Neural cell (in vitro differentiated cells): ENCODE results near the gene SEC16B. TPM values are rescaled to one million over a fixed set of nuclear protein-coding genes. Genes with fewer than 3 reads are reported as not detected.

ENCODE experiments used
- H2AFZ ChIP-seq: fragments of 200-600, 300-800 bp; sonication (generic), shearing (Covaris generic); 2 replicates; pipeline ENCODE4 v1.6.0; 2014; ENCODE audit warnings: low read depth, mild to moderate bottlenecking, antibody characterized with exemption, low read length, moderate library complexity
- H3F3A ChIP-seq: fragments of 200-600 bp; shearing (Covaris generic); 2 replicates; pipeline ENCODE4 v1.6.1; 2016; ENCODE audit warnings: mild to moderate bottlenecking, moderate library complexity, mixed read lengths, antibody characterized with exemption, low read length; ENCODE audit not compliant: insufficient read depth, poor library complexity, severe bottlenecking
- H3K27ac ChIP-seq: fragments of 200-600, 300-800 bp; sonication (generic), shearing (Covaris generic); 2 replicates; pipeline ENCODE4 v1.5.1; 2014; ENCODE audit warnings: mild to moderate bottlenecking, low read length, moderate library complexity
- H3K27me3 ChIP-seq: fragments of 300-800, 200-600 bp; sonication (generic), shearing (Covaris generic); 2 replicates; pipeline ENCODE4 v1.6.0; 2014; ENCODE audit warnings: mild to moderate bottlenecking, low read depth, low read length, moderate library complexity; ENCODE audit not compliant: insufficient read depth
- H3K36me3 ChIP-seq: fragments of 300-800, 200-600 bp; sonication (generic), shearing (Covaris generic); 2 replicates; pipeline ENCODE4 v1.5.1; 2014; ENCODE audit warnings: mild to moderate bottlenecking, antibody characterized with exemption, low read length, moderate library complexity; ENCODE audit not compliant: insufficient read depth
- H3K4me2 ChIP-seq: fragments of 300-800, 200-600 bp; sonication (generic), shearing (Covaris generic); 2 replicates; pipeline ENCODE4 v1.6.0; 2014; ENCODE audit warnings: mild to moderate bottlenecking, low read length
- H3K4me3 ChIP-seq: fragments of 300-800, 200-600 bp; sonication (generic), shearing (Covaris generic); 2 replicates; pipeline ENCODE4 v1.5.1; 2014; ENCODE audit warnings: mild to moderate bottlenecking, low read length, moderate library complexity
- H3K79me2 ChIP-seq: fragments of 200-600 bp; shearing (Covaris generic); replicated peaks from 2 replicates; pipeline ENCODE4 v1.6.0; 2014; ENCODE audit warnings: mild to moderate bottlenecking, low read length, moderate library complexity; ENCODE audit not compliant: insufficient read depth
- H3K9ac ChIP-seq: fragments of 300-800, 200-600 bp; sonication (generic), shearing (Covaris generic); 2 replicates; pipeline ENCODE4 v1.6.1; 2016; ENCODE audit warnings: mild to moderate bottlenecking, low read length, mixed read lengths
- H3K9me2 ChIP-seq: fragments of 200-600 bp; shearing (Covaris generic); 2 replicates; pipeline ENCODE4 v1.6.1; 2016; ENCODE audit warnings: mild to moderate bottlenecking, low read length, mixed read lengths; ENCODE audit not compliant: insufficient read depth
- H3K9me3 ChIP-seq: fragments of 200-600, 300-800 bp; sonication (generic), shearing (Covaris generic); 2 replicates; pipeline ENCODE4 v1.6.1; 2016; ENCODE audit warnings: mild to moderate bottlenecking, mixed run types, low read length, moderate library complexity, mixed read lengths
- H4K20me1 ChIP-seq: fragments of 200-600 bp; shearing (Covaris generic); 2 replicates; pipeline ENCODE4 v1.6.1; 2016; ENCODE audit warnings: mild to moderate bottlenecking, mixed run types; ENCODE audit not compliant: insufficient read depth
- CTCF ChIP-seq: fragments of 450-650 bp; IDR thresholded peaks from 2 replicates; pipeline ENCODE4 v1.5.1; 2014; ENCODE audit warnings: antibody characterized with exemption, mild to moderate bottlenecking, moderate library complexity; ENCODE audit not compliant: poor library complexity, severe bottlenecking
- EP300 ChIP-seq: fragments of 450-650 bp; conservative IDR thresholded peaks from 2 replicates; pipeline ENCODE4 v1.6.1; 2014; ENCODE audit warnings: antibody characterized with exemption, mild to moderate bottlenecking, moderate library complexity; ENCODE audit not compliant: poor library complexity, severe bottlenecking
- EZH2 ChIP-seq: fragments of 200-600, 300-800 bp; shearing (Covaris generic), sonication (generic); IDR thresholded peaks from 2 replicates; pipeline ENCODE4 v1.6.1; 2014; ENCODE audit warnings: antibody characterized with exemption, low read length, borderline replicate concordance, mild to moderate bottlenecking; ENCODE audit not compliant: insufficient read depth, poor library complexity, severe bottlenecking
- MXI1 ChIP-seq: fragments of 450-650 bp; conservative IDR thresholded peaks from 2 replicates; pipeline ENCODE4 v1.6.1; 2014; ENCODE audit warnings: antibody characterized with exemption, mild to moderate bottlenecking; ENCODE audit not compliant: poor library complexity, severe bottlenecking
- POLR2AphosphoS5 ChIP-seq: IDR thresholded peaks from 2 replicates; pipeline ENCODE4 v1.6.1; 2012
- RAD21 ChIP-seq: fragments of 450-650 bp; conservative IDR thresholded peaks from 2 replicates; pipeline ENCODE4 v1.6.1; 2014; ENCODE audit warnings: antibody characterized with exemption, mild to moderate bottlenecking, moderate library complexity
- REST ChIP-seq: IDR thresholded peaks from 2 replicates; pipeline ENCODE4 v1.6.1; 2012; ENCODE audit warnings: borderline replicate concordance
- SMC3 ChIP-seq: fragments of 450-650 bp; conservative IDR thresholded peaks from 2 replicates; pipeline ENCODE4 v1.6.1; 2014; ENCODE audit warnings: antibody characterized with exemption, mild to moderate bottlenecking, moderate library complexity; ENCODE audit not compliant: poor library complexity
- TAF1 ChIP-seq: IDR thresholded peaks from 2 replicates; pipeline ENCODE4 v1.6.1; 2012; ENCODE audit warnings: low read depth
- polyA plus RNA-seq: library from polyadenylated mRNA; depleted of rRNA; stranded (reverse); fragments of >200 nt; gene quantifications from 2 replicates; pipeline ENCODE4 v1.2.3, GENCODE V29; 2014

SEC16B gene
- polyA plus RNA-seq, 1 donor from 2014 or later = 0.78 TPM

- Histone ChIP-seq H3K4me3 (no peak overlapping the region), H3K79me2 (no peaks in the 10 kb centered on the region), H3K9ac (no peak overlapping the region), H2AFZ (no peak overlapping the region), H3K36me3 (no peaks in the 10 kb centered on the region), H4K20me1 (no peaks in the 10 kb centered on the region), H3F3A (no peaks in the 10 kb centered on the region), H3K9me2 (no peaks in the 10 kb centered on the region), H3K9me3 (no peaks in the 10 kb centered on the region), H3K27ac (no peak overlapping the region), H3K27me3 (no peaks in the 10 kb centered on the region), H3K4me2 (no peak overlapping the region)
- TF ChIP-seq RAD21 = no peak
- no peak for TF ChIP-seq SMC3
- TF ChIP-seq TAF1 = no peak
- no peak for TF ChIP-seq CTCF
- no peak for TF ChIP-seq MXI1
- TF ChIP-seq EP300 = no peak
- no peak for TF ChIP-seq POLR2AphosphoS5
- TF ChIP-seq EZH2 = no peak
- TF ChIP-seq REST = no peak
Observed at GRCh38 chr1:177966199-177966598, 3.7 kb downstream of the SEC16B start.

- Histone ChIP-seq H3K4me3 (no peak overlapping the region), H3K9ac (no peak overlapping the region), H3K9me2 (no peaks in the 10 kb centered on the region), H3K4me2 (no peak overlapping the region), H3K79me2 (no peaks in the 10 kb centered on the region), H4K20me1 (no peaks in the 10 kb centered on the region), H3K36me3 (no peaks in the 10 kb centered on the region), H2AFZ (no peak overlapping the region), H3K27ac (no peak overlapping the region), H3K27me3 (no peaks in the 10 kb centered on the region), H3F3A (no peaks in the 10 kb centered on the region), H3K9me3 (no peaks in the 10 kb centered on the region)
- TF ChIP-seq EZH2 (no peak), RAD21 (no peak), SMC3 (no peak), CTCF (no peak), MXI1 (no peak), REST (no peak), POLR2AphosphoS5 (no peak), TAF1 (no peak), EP300 (no peak)
Observed at GRCh38 chr1:177965293-177965692, 4.6 kb downstream of the SEC16B start.
